ENCODE data around the gene EPB41L1. TPM values are rescaled to one million over a fixed set of nuclear protein-coding genes. Genes with fewer than 3 reads are reported as not detected.
A peak's percentile ranks its signal among the peaks of the same experiment; 100 is the strongest.

The EPB41L1 gene
- total and polyA plus RNA-seq, 5 donors from 2014 or later = 0.54 TPM; not detected in 4

GRCh38 chr20:36175475-36175995, 21.0 kb downstream of the EPB41L1 start:
- no peak overlapping the region for H3K4me3 Mint-ChIP-seq
- ATAC-seq (ENCODE audit: low read depth in 2 of 2) (no peak), DNase-seq (no peak)
- no peaks in the 10 kb centered on the region for H3K9me3 ChIP-seq (ENCODE audit: control insufficient read depth in 2 of 2, low read length in 2 of 2)
- H3K27ac ChIP-seq (ENCODE audit: insufficient read depth, low read length, poor library complexity, severe bottlenecking) = no peak overlapping the region
- H3K36me3 ChIP-seq (ENCODE audit: control insufficient read depth, insufficient read depth, low read length) = no peaks in the 10 kb centered on the region
- no peaks in the 10 kb centered on the region for H3K27me3 ChIP-seq (ENCODE audit: control insufficient read depth, insufficient read depth, low read length)
- H3K4me1 ChIP-seq (ENCODE audit: control insufficient read depth, insufficient read depth, low read length, poor library complexity, severe bottlenecking) = no peaks in the 10 kb centered on the region
- no peaks in the 10 kb centered on the region for H3K4me1 Mint-ChIP-seq
- no peak overlapping the region for H3K27ac Mint-ChIP-seq
- H3K36me3 Mint-ChIP-seq = no peaks in the 10 kb centered on the region
- H3K27me3 Mint-ChIP-seq = peaks cover 18% of the 10 kb centered on the region
- H3K9me3 Mint-ChIP-seq = no peaks in the 10 kb centered on the region
- no peak overlapping the region for H3K4me3 ChIP-seq (ENCODE audit: low read depth, low read length)

- Histone ChIP-seq H3K9me3 (ENCODE audit: control insufficient read depth in 2 of 2, low read length in 2 of 2) (no peaks in the 10 kb centered on the region), H3K27me3 (ENCODE audit: control insufficient read depth, insufficient read depth, low read length) (peaks cover 3% of the 10 kb centered on the region), H3K4me1 (ENCODE audit: control insufficient read depth, insufficient read depth, low read length, poor library complexity, severe bottlenecking) (no peaks in the 10 kb centered on the region), H3K27ac (ENCODE audit: insufficient read depth, low read length, poor library complexity, severe bottlenecking) (no peak overlapping the region), H3K4me3 (ENCODE audit: low read depth, low read length) (no peak overlapping the region), H3K36me3 (ENCODE audit: control insufficient read depth, insufficient read depth, low read length) (no peaks in the 10 kb centered on the region)
- Mint-ChIP-seq H3K4me1 (no peaks in the 10 kb centered on the region), H3K4me3 (no peak overlapping the region), H3K36me3 (no peaks in the 10 kb centered on the region), H3K27me3 (peaks cover 30% of the 10 kb centered on the region), H3K9me3 (no peaks in the 10 kb centered on the region), H3K27ac (peak overlapping the region in 1 of 3 donors; percentile 59)
- DNase-seq (no peak), ATAC-seq (ENCODE audit: low read depth in 2 of 2) (no peak)
Measured at GRCh38 chr20:36177716-36178115, 23.2 kb downstream of the EPB41L1 start.

- no peaks in the 10 kb centered on the region for H3K4me1 ChIP-seq (ENCODE audit: control insufficient read depth, insufficient read depth, low read length, poor library complexity, severe bottlenecking)
- no peaks in the 10 kb centered on the region for H3K36me3 Mint-ChIP-seq
- H3K27ac ChIP-seq (ENCODE audit: insufficient read depth, low read length, poor library complexity, severe bottlenecking) = no peak overlapping the region
- no peaks in the 10 kb centered on the region for H3K9me3 ChIP-seq (ENCODE audit: control insufficient read depth in 2 of 2, low read length in 2 of 2)
- no peaks in the 10 kb centered on the region for H3K36me3 ChIP-seq (ENCODE audit: control insufficient read depth, insufficient read depth, low read length)
- ATAC-seq (ENCODE audit: low read depth in 2 of 2) (no peak), DNase-seq (no peak)
- H3K4me3 Mint-ChIP-seq = no peak overlapping the region
- H3K9me3 Mint-ChIP-seq = no peaks in the 10 kb centered on the region
- H3K27me3 ChIP-seq (ENCODE audit: control insufficient read depth, insufficient read depth, low read length) = peaks cover 3% of the 10 kb centered on the region
- peaks cover 24% of the 10 kb centered on the region for H3K27me3 Mint-ChIP-seq
- no peaks in the 10 kb centered on the region for H3K4me1 Mint-ChIP-seq
- H3K4me3 ChIP-seq (ENCODE audit: low read depth, low read length) = no peak overlapping the region
- no peak overlapping the region for H3K27ac Mint-ChIP-seq
Measured at GRCh38 chr20:36179170-36179945, 24.8 kb downstream of the EPB41L1 start.

GRCh38 chr20:36180323-36180722, 25.8 kb downstream of the EPB41L1 start:
- Histone ChIP-seq H3K27me3 (ENCODE audit: control insufficient read depth, insufficient read depth, low read length) (peaks cover 3% of the 10 kb centered on the region), H3K4me1 (ENCODE audit: control insufficient read depth, insufficient read depth, low read length, poor library complexity, severe bottlenecking) (no peaks in the 10 kb centered on the region), H3K36me3 (ENCODE audit: control insufficient read depth, insufficient read depth, low read length) (no peaks in the 10 kb centered on the region), H3K9me3 (ENCODE audit: control insufficient read depth in 2 of 2, low read length in 2 of 2) (no peaks in the 10 kb centered on the region), H3K4me3 (ENCODE audit: low read depth, low read length) (no peak overlapping the region), H3K27ac (ENCODE audit: insufficient read depth, low read length, poor library complexity, severe bottlenecking) (no peak overlapping the region)
- DNase-seq (no peak), ATAC-seq (ENCODE audit: low read depth in 2 of 2) (no peak)
- Mint-ChIP-seq H3K4me1 (no peaks in the 10 kb centered on the region), H3K4me3 (no peak overlapping the region), H3K27me3 (peaks cover 18% of the 10 kb centered on the region), H3K36me3 (no peaks in the 10 kb centered on the region), H3K27ac (no peak overlapping the region), H3K9me3 (no peaks in the 10 kb centered on the region)

GRCh38 chr20:36181934-36182603, 27.5 kb downstream of the EPB41L1 start:
- H3K4me1 ChIP-seq (ENCODE audit: control insufficient read depth, insufficient read depth, low read length, poor library complexity, severe bottlenecking) = no peaks in the 10 kb centered on the region
- H3K4me3 Mint-ChIP-seq = no peak overlapping the region
- ATAC-seq (ENCODE audit: low read depth in 2 of 2) (no peak), DNase-seq (no peak)
- no peaks in the 10 kb centered on the region for H3K9me3 ChIP-seq (ENCODE audit: control insufficient read depth in 2 of 2, low read length in 2 of 2)
- no peaks in the 10 kb centered on the region for H3K36me3 Mint-ChIP-seq
- no peak overlapping the region for H3K4me3 ChIP-seq (ENCODE audit: low read depth, low read length)
- no peaks in the 10 kb centered on the region for H3K9me3 Mint-ChIP-seq
- no peak overlapping the region for H3K27ac Mint-ChIP-seq
- no peak overlapping the region for H3K27ac ChIP-seq (ENCODE audit: insufficient read depth, low read length, poor library complexity, severe bottlenecking)
- peaks cover 18% of the 10 kb centered on the region for H3K27me3 Mint-ChIP-seq
- peaks cover 4% of the 10 kb centered on the region for H3K27me3 ChIP-seq (ENCODE audit: control insufficient read depth, insufficient read depth, low read length)
- H3K36me3 ChIP-seq (ENCODE audit: control insufficient read depth, insufficient read depth, low read length) = no peaks in the 10 kb centered on the region
- no peaks in the 10 kb centered on the region for H3K4me1 Mint-ChIP-seq

- Mint-ChIP-seq H3K27me3 (peaks cover 18% of the 10 kb centered on the region), H3K4me3 (no peak overlapping the region), H3K9me3 (no peaks in the 10 kb centered on the region), H3K36me3 (no peaks in the 10 kb centered on the region), H3K27ac (no peak overlapping the region), H3K4me1 (no peaks in the 10 kb centered on the region)
- no peak for ATAC-seq (ENCODE audit: low read depth in 2 of 2)
- H3K36me3 ChIP-seq (ENCODE audit: control insufficient read depth, insufficient read depth, low read length) = no peaks in the 10 kb centered on the region
- H3K4me1 ChIP-seq (ENCODE audit: control insufficient read depth, insufficient read depth, low read length, poor library complexity, severe bottlenecking) = no peaks in the 10 kb centered on the region
- H3K27ac ChIP-seq (ENCODE audit: insufficient read depth, low read length, poor library complexity, severe bottlenecking) = no peak overlapping the region
- DNase-seq = no peak
- H3K9me3 ChIP-seq (ENCODE audit: control insufficient read depth in 2 of 2, low read length in 2 of 2) = no peaks in the 10 kb centered on the region
- no peak overlapping the region for H3K4me3 ChIP-seq (ENCODE audit: low read depth, low read length)
- peaks cover 4% of the 10 kb centered on the region for H3K27me3 ChIP-seq (ENCODE audit: control insufficient read depth, insufficient read depth, low read length)
Measured at GRCh38 chr20:36182604-36183154, 28.1 kb downstream of the EPB41L1 start.

GRCh38 chr20:36183155-36183944, 28.8 kb downstream of the EPB41L1 start:
- Mint-ChIP-seq H3K27ac (no peak overlapping the region), H3K4me1 (no peaks in the 10 kb centered on the region), H3K27me3 (peaks cover 17% of the 10 kb centered on the region), H3K4me3 (no peak overlapping the region), H3K36me3 (no peaks in the 10 kb centered on the region), H3K9me3 (no peaks in the 10 kb centered on the region)
- H3K4me3 ChIP-seq (ENCODE audit: low read depth, low read length) = no peak overlapping the region
- no peak for DNase-seq
- H3K27ac ChIP-seq (ENCODE audit: insufficient read depth, low read length, poor library complexity, severe bottlenecking) = no peak overlapping the region
- ATAC-seq (ENCODE audit: low read depth in 2 of 2) = no peak
- no peaks in the 10 kb centered on the region for H3K4me1 ChIP-seq (ENCODE audit: control insufficient read depth, insufficient read depth, low read length, poor library complexity, severe bottlenecking)
- peaks cover 4% of the 10 kb centered on the region for H3K27me3 ChIP-seq (ENCODE audit: control insufficient read depth, insufficient read depth, low read length)
- no peaks in the 10 kb centered on the region for H3K36me3 ChIP-seq (ENCODE audit: control insufficient read depth, insufficient read depth, low read length)
- no peaks in the 10 kb centered on the region for H3K9me3 ChIP-seq (ENCODE audit: control insufficient read depth in 2 of 2, low read length in 2 of 2)

Data from CD4-positive, CD25-positive, alpha-beta regulatory T cell (primary cell).